GM15510 (cell line): ENCODE measurements around the gene MOK.

Experiments
- POLR2A ChIP-seq: IDR thresholded peaks from 3 replicates; pipeline ENCODE4 v1.6.1; 2011; ENCODE audit warnings: borderline replicate concordance; ENCODE audit not compliant: insufficient read length; ENCODE audit errors: extremely low read depth

The MOK gene

DNA sequence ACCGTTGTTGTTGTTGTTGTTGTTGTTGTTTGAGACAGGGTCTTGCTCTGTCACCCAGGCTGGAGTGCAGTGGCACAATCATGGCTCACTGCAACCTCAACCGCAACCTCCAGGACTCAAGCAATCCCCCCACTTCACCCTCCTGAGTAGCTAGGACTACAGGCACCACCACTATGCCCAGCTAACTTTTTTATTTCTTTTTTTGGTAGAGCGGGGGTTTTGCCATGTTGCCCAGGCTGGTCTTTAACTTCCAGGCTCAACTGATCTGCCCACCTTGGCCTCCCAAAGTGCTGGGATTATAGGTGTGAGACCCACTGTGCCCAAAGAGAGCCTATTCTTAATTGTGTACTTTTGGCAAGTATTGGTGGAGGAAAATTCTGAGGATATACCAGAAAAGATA lies 25.7 kb downstream of the MOK start:
- no peak for TF ChIP-seq POLR2A

DNA sequence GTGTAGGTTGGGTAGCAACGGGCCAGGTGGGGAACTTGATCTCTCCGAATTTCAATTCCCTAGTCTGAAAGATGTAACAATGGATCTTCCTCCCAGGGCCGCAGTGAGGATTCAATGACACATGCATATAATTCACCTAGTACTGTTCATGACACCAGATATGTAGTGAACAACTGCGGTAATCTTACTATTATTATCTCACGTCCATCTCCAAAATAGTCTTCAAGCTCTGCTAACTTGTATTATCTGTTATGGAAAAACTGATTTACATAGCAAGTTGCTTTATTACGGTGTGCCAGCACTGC lies 26.4 kb downstream of the MOK start:
- TF ChIP-seq POLR2A, result no peak

DNA sequence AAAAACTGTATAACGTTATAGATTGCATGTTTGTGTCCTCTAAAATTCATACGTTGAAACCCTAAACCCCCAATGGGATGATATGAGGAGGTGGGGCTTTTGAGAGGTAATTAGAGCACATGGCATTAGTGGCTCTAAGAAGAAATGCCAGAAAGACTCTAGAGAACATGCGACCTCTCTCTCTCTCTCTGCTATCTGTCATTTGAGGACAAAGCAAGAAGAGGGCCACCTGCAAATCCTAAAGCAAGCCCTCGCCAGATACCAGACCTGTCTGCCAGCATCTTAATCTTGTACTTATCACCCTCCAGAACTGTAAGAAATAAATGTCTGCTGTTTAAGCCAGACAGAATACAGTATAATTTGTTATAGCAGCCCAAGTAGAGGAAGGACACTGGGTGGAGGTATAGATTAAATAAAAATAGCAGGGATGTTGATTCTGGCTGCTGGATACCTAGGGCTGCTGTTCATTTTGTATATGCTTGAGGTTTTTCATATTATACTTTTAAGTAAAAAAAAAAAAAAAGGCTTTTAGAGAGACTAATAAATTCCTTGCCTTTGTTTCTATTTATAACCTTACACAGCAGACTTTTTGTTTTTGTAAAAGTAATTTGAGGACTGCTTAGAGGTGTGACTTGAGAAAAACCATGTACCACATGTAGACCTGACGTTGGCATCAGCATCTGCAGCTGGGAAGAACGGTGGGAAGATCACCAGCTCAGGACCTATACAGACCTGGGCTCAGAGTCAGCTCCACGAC lies 26.9 kb downstream of the MOK start:
- no peak for TF ChIP-seq POLR2A

DNA sequence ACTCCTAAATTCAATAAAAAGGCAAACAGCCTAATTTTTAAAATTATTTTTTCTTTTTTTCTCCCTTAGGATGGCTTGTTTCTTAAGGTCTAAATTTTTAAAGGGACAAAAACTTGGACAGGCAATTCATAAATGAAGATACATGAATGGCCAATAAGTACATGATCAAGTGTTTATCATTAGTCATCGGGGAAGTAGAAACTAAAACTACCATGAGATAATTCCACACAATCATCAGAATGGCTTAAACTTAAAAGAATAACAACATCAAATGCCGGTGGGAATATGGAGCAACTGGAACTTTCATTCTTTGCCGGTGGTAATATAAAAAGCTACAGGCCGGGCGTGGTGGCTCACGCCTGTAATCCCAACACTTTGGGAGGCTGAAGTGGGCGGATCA lies 29.1 kb downstream of the MOK start:
- TF ChIP-seq POLR2A, result no peak

DNA sequence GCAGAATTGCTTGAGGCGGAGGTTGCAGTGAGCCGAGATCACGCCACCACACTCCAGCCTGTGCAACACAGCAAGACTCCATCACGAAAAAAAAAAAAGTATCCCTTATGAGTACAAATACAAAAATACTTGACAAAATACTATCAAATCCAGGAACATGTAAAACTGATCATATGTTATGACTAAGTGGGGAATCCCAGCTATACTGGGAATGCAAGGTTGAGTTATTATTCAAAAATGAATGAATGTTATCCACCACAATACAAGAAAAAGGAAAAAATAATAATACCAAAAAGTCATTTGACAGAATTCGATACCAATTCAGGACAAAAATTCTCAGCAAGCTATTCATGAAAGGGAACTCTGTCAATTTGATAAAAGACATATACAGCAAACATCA lies 32.6 kb downstream of the MOK start:
- no peak for TF ChIP-seq POLR2A

DNA sequence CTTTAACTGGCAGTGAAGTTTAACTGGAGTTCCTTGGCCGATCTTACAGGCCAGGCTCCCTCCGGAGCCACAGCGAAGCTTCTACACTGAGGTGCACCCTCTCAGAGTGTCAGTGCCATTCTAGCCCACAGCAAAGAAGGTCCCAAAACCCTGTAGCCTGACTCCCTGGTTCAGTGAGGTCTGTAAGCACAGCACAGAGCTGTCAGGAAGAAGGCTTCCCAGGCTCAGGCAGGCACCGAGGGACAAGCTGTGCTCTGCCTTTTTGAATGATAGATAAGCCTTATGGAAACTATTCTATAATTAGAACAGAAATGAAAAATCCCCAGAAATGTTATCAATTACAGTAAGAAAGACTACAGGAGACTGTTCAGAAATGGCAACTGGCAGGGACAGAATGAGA lies 40.2 kb downstream of the MOK start:
- TF ChIP-seq POLR2A, result no peak

DNA sequence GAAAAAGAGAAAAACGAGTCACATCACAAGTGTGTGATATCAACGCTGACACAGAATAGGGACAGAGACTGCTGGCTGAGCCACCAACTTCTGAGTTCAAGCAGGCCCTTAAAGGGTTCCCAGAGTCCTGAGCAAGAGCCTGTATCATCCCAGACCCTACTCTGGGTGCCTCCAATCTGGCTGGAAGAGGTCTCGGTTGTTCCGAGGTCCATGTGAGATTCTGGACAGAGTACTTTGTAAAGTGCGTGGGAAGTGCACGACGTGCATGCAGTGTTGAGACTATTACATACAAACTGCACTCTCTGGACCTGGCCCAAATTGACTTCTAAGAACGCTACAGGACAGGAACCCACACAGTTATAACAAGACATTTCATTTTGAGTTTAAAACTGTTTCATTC lies 40.6 kb downstream of the MOK start:
- no peak for TF ChIP-seq POLR2A

DNA sequence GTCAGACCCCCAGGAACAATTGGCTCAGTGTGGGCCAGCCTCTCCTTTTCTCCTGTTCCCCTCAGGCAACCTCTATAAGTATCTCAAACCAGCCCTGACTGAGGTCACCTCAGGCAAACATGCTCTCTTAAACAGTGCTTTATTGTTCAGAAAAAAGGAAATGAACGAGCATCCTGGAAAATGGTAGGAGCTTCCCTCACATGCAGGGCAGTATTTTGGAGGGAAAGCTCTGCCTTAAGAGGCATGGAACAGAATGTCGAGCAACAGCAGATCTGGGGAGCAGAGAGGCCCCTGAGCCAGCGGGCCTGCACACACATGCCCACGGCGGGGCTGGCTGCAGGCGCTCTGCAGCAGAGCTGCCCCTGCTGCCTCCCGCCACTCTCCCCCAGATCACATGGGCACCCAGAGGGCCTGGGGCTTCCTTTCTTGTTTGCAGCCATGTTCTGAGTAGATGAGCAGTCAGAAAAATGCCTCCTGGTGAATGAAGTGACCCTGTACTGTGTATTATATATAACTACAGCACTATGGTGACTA lies 42.0 kb downstream of the MOK start:
- no peak for TF ChIP-seq POLR2A

DNA sequence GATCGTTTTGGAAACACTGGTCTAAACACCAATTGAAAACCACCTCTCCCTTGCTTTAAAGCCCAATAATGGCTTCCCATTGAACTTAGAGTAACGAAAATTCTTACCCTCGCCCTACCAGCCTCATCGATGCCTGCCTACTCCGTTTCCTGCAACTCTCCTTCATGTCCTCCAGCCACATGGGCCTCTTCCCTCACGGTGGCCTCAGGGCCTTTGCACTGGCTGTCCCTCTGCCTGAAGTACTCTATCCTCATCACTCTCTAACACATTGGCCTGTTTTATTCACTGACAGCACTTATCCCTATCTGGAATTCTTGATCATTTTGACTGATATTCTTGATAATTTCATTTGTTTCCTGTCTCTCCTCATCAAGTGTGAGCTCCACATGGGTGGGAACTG lies 46.8 kb downstream of the MOK start:
- TF ChIP-seq POLR2A, result no peak

DNA sequence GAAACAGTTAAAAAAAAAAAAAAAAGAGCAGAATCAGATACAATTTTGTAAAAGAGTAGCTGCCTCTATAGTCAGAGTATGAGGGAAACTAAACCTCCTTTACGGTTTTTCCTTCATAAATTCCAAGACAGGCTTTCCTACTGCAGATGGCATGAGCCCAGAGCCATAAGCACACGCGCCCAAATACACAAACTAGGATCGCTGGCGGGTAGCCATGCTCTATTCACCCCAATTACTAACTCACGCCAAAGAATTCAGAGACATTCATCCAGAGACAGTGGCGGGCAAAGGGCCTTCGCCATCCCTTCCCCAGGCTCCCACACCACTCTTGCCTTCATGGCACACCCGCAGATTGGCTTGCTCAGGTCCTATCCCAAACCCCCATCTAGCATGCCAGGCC lies 48.2 kb downstream of the MOK start:
- no peak for TF ChIP-seq POLR2A

DNA sequence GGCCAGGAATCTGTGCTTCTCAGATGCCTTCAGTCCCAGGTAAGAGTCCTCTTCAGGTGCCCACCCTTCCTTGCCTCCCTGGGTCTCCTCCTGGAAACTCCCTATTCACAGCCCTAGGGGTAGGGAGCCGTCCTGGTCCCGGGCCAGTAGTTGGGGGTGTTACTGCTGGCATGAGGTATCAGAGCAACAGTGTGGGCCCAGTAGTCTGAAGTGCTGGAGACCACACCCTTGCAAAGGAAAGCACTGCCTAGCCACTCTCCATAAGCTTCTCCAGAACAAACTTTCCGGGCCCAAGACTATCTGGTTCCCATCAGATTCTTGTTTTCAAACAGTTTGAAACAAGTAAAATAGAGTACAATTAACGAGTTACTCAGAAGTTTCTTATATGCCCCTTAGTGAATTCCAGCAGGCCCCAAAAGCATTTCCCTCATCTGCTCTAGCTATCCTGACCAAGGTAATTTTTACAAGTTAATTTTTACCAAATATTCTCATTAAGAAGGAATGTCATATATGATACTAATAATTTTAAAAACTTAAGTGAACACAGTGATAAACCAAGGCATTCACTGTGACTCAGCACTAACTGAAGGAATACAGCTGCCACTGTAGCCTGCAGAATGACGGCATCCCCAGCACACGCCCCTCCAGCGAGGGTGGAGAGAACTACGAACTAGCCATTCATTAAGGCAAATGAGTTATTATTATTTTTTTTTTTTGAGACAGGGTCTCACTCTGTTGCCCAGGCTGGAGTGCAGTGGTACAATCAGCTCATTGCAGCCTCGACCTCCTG lies 49.4 kb downstream of the MOK start:
- no peak for TF ChIP-seq POLR2A

DNA sequence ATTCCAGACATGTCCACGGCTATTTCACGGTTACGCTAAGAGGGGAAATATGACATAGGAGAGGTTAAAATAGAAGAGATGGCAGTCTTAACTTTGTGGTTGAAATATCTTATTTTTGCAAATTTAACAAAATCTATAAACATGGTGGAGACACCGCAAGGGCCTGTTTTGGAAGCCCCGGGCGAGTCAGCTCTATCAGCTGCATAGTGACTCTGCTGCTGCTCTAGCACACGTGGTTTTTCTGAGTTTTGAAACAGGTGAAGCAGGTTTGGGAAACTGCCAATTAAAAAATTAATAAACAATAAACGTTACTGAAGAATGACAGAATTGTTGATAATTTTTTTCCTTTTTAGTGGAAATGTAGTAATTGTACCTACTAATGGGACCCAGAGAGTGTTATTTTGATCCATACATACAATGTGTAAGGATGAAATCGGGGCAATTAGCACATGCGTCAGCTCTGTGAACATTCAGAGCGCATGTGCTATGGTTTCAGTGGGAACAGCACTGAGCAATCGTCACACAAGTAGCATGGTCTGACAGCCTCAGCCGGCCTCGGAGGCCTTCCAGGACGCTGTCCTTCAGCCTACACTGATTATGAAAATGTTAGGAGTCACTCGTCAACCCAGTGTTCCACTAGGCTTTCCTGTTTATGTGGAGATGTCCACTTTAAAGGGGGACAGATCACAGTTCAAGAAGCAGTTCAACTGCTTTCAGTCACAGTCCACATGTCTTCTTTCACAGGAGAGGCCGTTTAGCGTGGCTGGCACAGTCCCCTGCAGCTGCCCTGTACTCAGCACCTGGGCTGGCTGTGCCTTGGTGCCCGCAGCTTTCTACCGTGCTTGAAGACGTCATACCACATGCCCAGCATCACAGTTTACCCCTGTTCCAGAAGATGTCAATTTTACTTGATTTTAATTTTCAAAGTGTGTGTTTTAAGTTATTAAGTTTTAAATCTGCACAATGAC lies 51.8 kb downstream of the MOK start:
- no peak for TF ChIP-seq POLR2A

DNA sequence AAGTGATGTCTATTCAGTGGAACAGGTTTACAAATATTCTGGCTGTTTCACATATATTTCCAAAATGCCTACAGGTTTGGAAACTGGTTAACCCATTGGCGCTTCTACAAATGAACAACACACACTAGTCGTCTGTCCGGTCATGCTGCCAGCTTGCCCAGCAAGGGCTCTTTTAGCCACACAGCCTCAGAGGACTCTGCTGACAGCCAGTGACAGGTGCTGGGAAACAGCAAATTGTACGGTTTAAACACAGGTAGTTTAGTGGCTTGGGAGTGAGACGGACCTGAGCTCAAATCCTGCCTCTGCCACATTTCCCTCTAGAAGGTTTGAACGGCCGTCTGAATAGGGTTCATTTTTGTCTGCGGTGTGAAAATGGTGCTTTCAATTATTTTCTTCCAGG lies 53.8 kb downstream of the MOK start:
- no peak for TF ChIP-seq POLR2A

DNA sequence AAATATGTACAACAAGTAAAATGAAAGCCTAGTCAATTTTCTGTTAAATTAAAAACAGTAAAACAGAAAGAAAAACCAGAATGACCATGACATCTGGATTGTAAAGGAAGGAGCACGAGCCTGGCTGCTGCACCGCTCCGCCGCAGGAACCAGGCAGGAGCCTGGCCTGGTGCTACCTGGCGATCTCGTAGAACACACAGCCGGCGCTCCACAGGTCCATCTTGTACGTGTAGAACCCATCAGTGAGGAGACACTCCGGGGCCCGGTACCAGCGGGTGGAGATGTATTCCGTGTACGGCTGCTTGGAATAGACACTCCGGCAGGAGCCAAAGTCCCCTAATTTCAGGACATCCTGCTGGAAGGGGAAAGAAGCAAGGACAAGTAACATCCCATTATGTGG lies 54.3 kb downstream of the MOK start:
- TF ChIP-seq POLR2A, result no peak

DNA sequence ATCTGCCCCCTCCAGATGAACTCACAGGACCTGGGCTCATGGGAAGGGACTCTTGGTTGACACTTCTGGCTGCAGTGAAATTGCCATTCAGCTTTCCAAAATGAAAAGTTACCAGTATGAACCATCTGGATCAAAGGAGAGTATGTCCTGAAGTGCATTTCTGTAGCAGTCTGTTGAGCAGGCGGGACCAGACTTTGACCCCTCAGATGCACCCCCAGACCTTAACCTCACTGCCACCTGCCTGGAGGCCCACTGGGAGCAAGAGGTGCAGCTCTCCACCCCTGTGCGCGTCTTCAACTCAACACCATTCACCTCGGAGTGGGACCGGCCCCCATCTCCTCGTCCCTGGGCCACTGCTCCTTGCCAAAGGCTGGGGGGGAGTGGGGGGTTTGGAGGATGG lies 55.0 kb downstream of the MOK start:
- TF ChIP-seq POLR2A, result no peak
